SK-MEL-5 (cell line): ENCODE data around the gene OR4C15. TPM values are rescaled to one million over a fixed set of nuclear protein-coding genes. Genes with fewer than 3 reads are reported as not detected.

Experiments
- DNase-seq: peaks from one replicate; pipeline ENCODE4 v3.0.0-alpha.2; 2016; ENCODE audit warnings: low read depth, low spot score
- in situ Hi-C: cut with HindIII; loops from 2 replicates; pipeline ENCODE4 v1.10.0; 2016; ENCODE audit warnings: low sequenced_read_pairs, high pct_unique_total_duplicates, low pct_unique_long_range_greater_than_20kb
- polyA plus RNA-seq, 2 experiments: library from polyadenylated mRNA; depleted of rRNA; stranded (reverse); fragments of >200 nt; gene quantifications; 2 replicates each; pipeline ENCODE4 v1.2.3, GENCODE V29; 2015
- total RNA-seq: library from RNA; depleted of rRNA; stranded (reverse); fragments of >200 nt; shearing (Covaris generic); gene quantifications from 2 replicates; pipeline ENCODE4 v1.2.3, GENCODE V29; 2014; rRNA removed

Gene OR4C15
- not detected in 2 replicates for total RNA-seq
- not detected in 2 replicates for polyA plus RNA-seq (2015; cell fraction: cytosol; rRNA removed)
- polyA plus RNA-seq (2015; cell fraction: nucleus; rRNA removed) = not detected in 2 replicates

DNA sequence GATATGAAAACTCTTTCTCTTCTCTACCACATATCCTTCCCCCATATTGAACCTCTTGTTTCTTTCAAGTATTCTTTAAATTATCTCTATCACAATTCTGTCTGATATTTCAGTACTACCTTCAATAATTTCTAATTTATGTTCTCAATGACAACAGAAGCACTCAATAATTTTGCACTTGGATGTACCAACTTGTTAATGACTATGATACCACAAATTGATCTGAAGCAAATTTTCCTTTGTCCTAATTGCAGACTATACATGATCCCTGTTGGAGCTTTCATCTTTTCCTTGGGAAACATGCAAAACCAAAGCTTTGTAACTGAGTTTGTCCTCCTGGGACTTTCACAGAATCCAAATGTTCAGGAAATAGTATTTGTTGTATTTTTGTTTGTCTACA is at the start of gene OR4C15:
OR4C15 (plus strand) TSS at position 301 of the 400 bp plus-strand sequence; CDS start at position 301, 0 bp downstream.
- DNase-seq = no peak
- in situ Hi-C loops = no loop called here

DNA sequence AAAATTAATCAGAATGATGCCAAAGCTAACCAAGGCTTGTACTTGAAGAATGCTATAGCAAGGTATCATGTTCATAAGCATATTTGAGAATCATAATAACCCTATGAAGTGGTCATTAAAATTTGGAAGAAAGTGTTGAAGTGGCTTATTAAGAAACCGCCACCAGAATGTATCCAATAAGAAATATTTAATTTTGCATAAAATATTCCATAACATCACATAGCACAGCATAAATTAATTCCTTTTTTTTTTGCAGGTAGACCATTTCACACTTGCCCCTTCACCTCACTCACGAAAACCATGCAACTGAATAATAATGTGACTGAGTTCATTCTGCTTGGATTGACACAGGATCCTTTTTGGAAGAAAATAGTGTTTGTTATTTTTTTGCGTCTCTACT is 17.6 kb downstream of the OR4C15 start, which contains the start of gene OR4C16:
OR4C16 (plus strand) TSS at position 301 of the 400 bp plus-strand sequence; CDS start at position 301, 0 bp downstream.
- in situ Hi-C loops = no loop called here
- no peak for DNase-seq

DNA sequence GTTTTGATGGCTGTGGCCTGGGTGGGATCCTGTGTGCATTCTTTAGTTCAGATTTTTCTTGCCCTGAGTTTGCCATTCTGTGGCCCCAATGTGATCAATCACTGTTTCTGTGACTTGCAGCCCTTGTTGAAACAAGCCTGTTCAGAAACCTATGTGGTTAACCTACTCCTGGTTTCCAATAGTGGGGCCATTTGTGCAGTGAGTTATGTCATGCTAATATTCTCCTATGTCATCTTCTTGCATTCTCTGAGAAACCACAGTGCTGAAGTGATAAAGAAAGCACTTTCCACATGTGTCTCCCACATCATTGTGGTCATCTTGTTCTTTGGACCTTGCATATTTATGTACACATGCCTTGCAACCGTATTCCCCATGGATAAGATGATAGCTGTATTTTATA is 18.3 kb downstream of the OR4C15 start:
- no peak for DNase-seq
- in situ Hi-C loops = no loop called here

Other genes with a start within 250 kb of the OR4C15 start
- not detected in 2 replicates for gene OR4A16, start 211.3 kb upstream of the OR4C15 start, total RNA-seq
- not detected in 2 replicates for gene OR4A15, start 186.5 kb upstream of the OR4C15 start, total RNA-seq
- gene OR4C16, start 17.7 kb downstream of the OR4C15 start, total RNA-seq = not detected in 2 replicates
- gene OR4C11, start 53.2 kb downstream of the OR4C15 start, total RNA-seq = not detected in 2 replicates
- gene OR4P4, start 80.6 kb downstream of the OR4C15 start, total RNA-seq = not detected in 2 replicates
- gene OR4S2, start 93.9 kb downstream of the OR4C15 start, total RNA-seq = not detected in 2 replicates
- not detected in 2 replicates for gene OR4C6, start 107.7 kb downstream of the OR4C15 start, total RNA-seq
- not detected in 2 replicates for gene OR5D13, start 219.0 kb downstream of the OR4C15 start, total RNA-seq
- 0.37 TPM in 1 of 2 replicates, not detected in the other for gene OR5D14, start 241.1 kb downstream of the OR4C15 start, total RNA-seq